AG20443 (cell line): ENCODE measurements around the gene VPS4B.
"Not testable (repeated sequence)": the region's sequence is repeated elsewhere in the genome, so short reads cannot be mapped to it uniquely, and the experiment has no call there.

ENCODE experiments used
- DNase-seq: peaks from one replicate; pipeline ENCODE4 v3.0.0; 2012; ENCODE audit warnings: low spot score, mixed read lengths

The VPS4B gene

GRCh38 chr18:63422087-63422863 is at the start of gene VPS4B:
TSS of gene VPS4B (minus strand) at chr18:63422476. CDS start at chr18:63422259, 217 bp downstream.
- peak; percentile 99 for DNase-seq

- DNase-seq, result no peak
Observed at GRCh38 chr18:63470751-63471150, 48.5 kb upstream of the VPS4B start.

- DNase-seq, result no peak
Observed at GRCh38 chr18:63468575-63468974, 46.3 kb upstream of the VPS4B start.

GRCh38 chr18:63467699-63468098 is 45.4 kb upstream of the VPS4B start:
- DNase-seq, result no peak

- no peak for DNase-seq
Observed at GRCh38 chr18:63465059-63465458, 42.8 kb upstream of the VPS4B start.

- DNase-seq, result no peak
Observed at GRCh38 chr18:63464434-63464833, 42.2 kb upstream of the VPS4B start.

- DNase-seq, result no peak
Observed at GRCh38 chr18:63460414-63460813, 38.1 kb upstream of the VPS4B start.

- DNase-seq, result no peak
Observed at GRCh38 chr18:63457977-63458376, 35.7 kb upstream of the VPS4B start.

GRCh38 chr18:63454497-63454896 is 32.2 kb upstream of the VPS4B start:
- DNase-seq, result peak; percentile 82

GRCh38 chr18:63452751-63453150 is 30.5 kb upstream of the VPS4B start:
- DNase-seq, result not testable (repeated sequence)

- DNase-seq, result no peak
Observed at GRCh38 chr18:63451799-63452660, 29.8 kb upstream of the VPS4B start.

GRCh38 chr18:63449426-63449825 is 27.1 kb upstream of the VPS4B start:
- DNase-seq, result peak; percentile 27

- no peak for DNase-seq
Observed at GRCh38 chr18:63447066-63447465, 24.8 kb upstream of the VPS4B start.

- no peak for DNase-seq
Observed at GRCh38 chr18:63446266-63446665, 24.0 kb upstream of the VPS4B start.

GRCh38 chr18:63445037-63445436 is 22.8 kb upstream of the VPS4B start:
- no peak for DNase-seq

- DNase-seq, result peak; percentile 80
Observed at GRCh38 chr18:63444580-63444979, 22.3 kb upstream of the VPS4B start.

- no peak for DNase-seq
Observed at GRCh38 chr18:63443829-63444228, 21.6 kb upstream of the VPS4B start.

GRCh38 chr18:63440881-63441280 is 18.6 kb upstream of the VPS4B start:
- no peak for DNase-seq

- DNase-seq, result peak; percentile 77
Observed at GRCh38 chr18:63440219-63440618, 17.9 kb upstream of the VPS4B start.

GRCh38 chr18:63439334-63439733 is 17.1 kb upstream of the VPS4B start:
- peak; percentile 68 for DNase-seq

GRCh38 chr18:63438181-63438580 is 15.9 kb upstream of the VPS4B start:
- DNase-seq, result no peak

GRCh38 chr18:63433334-63433866 is 11.1 kb upstream of the VPS4B start:
- peak; percentile 43 for DNase-seq

GRCh38 chr18:63431180-63431579 is 8.9 kb upstream of the VPS4B start:
- no peak for DNase-seq
